KOPT-K1 (cell line): ENCODE measurements around the gene IFNA1.
"Not testable (repeated sequence)": the region's sequence is repeated elsewhere in the genome, so short reads cannot be mapped to it uniquely, and the experiment has no call there.

Experiments
- H3K27ac ChIP-seq: fragments of 200-600 bp; sonication (generic); 2 replicates; pipeline ENCODE4 v1.5.1; 2016; ENCODE audit warnings: antibody characterized with exemption, mild to moderate bottlenecking, low read depth, low read length; ENCODE audit not compliant: poor library complexity, severe bottlenecking
- H3K36me3 ChIP-seq: fragments of 200-600 bp; sonication (generic); 2 replicates; pipeline ENCODE4 v1.5.1; 2017; ENCODE audit warnings: antibody characterized with exemption, mild to moderate bottlenecking, low read length, moderate library complexity; ENCODE audit not compliant: insufficient read depth
- H3K9me3 ChIP-seq: fragments of 200-600 bp; sonication (generic); 2 replicates; pipeline ENCODE4 v1.5.1; 2017; ENCODE audit warnings: antibody characterized with exemption, low read length, mild to moderate bottlenecking; ENCODE audit not compliant: insufficient read depth, poor library complexity, severe bottlenecking

The IFNA1 gene

GRCh38 chr9:21429191-21429590 lies 11.0 kb upstream of the IFNA1 start:
- Histone ChIP-seq H3K27ac (no peak overlapping the region), H3K9me3 (no peaks in the 10 kb centered on the region), H3K36me3 (no peaks in the 10 kb centered on the region)

DNA sequence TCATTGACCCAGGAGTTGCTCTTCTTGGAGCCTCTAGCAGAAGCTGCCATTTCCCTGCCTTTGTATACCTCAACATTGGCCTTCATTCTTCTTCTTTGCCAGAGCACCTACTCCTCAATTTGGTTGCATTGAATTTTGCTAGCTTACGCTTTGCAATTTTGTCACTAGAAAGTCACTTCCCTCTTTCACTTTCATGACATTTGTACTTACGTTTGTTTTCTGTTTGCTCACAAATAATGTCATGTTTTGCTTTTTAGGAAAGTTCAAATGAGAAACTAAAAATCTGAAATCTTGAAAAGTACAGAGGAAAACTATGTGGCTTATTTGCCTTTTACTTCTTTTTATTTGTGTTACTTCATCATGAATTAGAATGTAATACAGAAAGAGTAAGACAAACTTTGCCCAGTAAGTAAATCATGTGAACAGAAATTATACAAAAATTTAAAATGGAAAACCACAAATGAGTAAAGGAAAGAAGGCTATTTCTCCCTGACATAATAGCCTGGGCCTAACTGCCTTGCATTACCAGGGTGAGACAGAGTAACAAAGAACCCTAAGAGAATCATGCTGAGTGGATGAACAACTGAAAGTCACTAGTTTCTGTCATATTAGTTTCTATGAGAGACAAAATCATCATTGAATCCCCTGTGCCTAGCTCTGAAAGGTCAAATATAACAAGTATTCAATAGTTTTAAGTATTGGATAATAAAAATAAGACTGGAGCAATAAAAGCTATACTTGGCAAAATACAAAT lies 7.4 kb upstream of the IFNA1 start:
- Histone ChIP-seq H3K27ac (no peak overlapping the region), H3K36me3 (no peaks in the 10 kb centered on the region), H3K9me3 (no peaks in the 10 kb centered on the region)

GRCh38 chr9:21434202-21435014 lies 5.8 kb upstream of the IFNA1 start:
- Histone ChIP-seq H3K27ac (no peak overlapping the region), H3K36me3 (no peaks in the 10 kb centered on the region), H3K9me3 (no peaks in the 10 kb centered on the region)

DNA sequence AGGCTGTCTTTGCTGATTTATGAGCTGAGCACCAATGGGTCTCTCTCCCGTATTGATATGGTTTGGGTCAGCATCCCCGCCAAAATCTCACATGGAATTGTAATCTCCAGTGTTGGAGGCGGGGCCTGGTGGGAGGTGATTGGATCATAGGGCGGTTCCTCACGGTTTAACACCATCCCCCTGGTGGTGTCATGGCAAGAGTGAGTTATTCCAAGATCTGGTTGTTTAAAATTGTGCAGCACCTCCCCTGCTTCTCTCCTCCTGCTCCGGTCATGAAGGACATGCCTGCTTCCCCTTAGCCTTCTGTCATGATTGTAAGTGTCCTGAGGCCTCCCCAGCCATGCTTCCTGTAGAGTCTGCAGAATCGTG lies 5.2 kb upstream of the IFNA1 start:
- H3K36me3 ChIP-seq, H3K27ac ChIP-seq, H3K9me3 ChIP-seq: not testable (repeated sequence)

- H3K9me3 ChIP-seq: no peaks in the 10 kb centered on the region
- no peaks in the 10 kb centered on the region for H3K36me3 ChIP-seq
- H3K27ac ChIP-seq: no peak overlapping the region
Measured at GRCh38 chr9:21443849-21444625, 3.8 kb downstream of the IFNA1 start.

- not testable (repeated sequence) for H3K9me3 ChIP-seq, H3K36me3 ChIP-seq, H3K27ac ChIP-seq
Measured at GRCh38 chr9:21449312-21449711, 9.1 kb downstream of the IFNA1 start.

- Histone ChIP-seq H3K9me3 (no peaks in the 10 kb centered on the region), H3K27ac (no peak overlapping the region)
Measured at GRCh38 chr9:21450733-21451394, 10.6 kb downstream of the IFNA1 start.

DNA sequence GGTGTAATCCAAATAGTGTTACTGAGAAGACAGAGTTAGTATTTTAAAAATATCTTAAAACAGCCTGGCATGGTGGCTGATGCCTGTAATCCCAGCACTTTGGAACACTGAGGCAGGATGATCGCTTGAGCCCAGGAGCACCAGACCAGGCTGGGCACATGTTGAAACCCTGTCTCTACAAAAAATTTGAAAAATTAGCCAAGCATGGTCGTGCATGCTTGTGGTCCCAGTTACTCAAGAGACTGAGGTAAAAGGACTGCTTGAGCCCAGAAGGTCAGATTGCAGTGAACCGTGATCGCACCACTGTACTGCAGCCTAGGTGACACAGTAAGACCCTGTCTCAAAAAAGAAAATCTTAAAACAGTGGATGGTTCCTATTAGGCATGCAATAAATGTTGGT lies 12.4 kb downstream of the IFNA1 start:
- Histone ChIP-seq H3K27ac (no peak overlapping the region), H3K36me3 (no peaks in the 10 kb centered on the region), H3K9me3 (no peaks in the 10 kb centered on the region)

More at GRCh38 chr9:21450733-21451394, 10.6 kb downstream of the IFNA1 start:
- no peaks in the 10 kb centered on the region for H3K36me3 ChIP-seq

- no peak overlapping the region for H3K27ac ChIP-seq
- H3K36me3 ChIP-seq: no peaks in the 10 kb centered on the region
- no peaks in the 10 kb centered on the region for H3K9me3 ChIP-seq
Measured at GRCh38 chr9:21454149-21454548, 13.9 kb downstream of the IFNA1 start.

GRCh38 chr9:21455320-21455719 lies 15.1 kb downstream of the IFNA1 start:
- H3K9me3 ChIP-seq: no peaks in the 10 kb centered on the region
- H3K27ac ChIP-seq: no peak overlapping the region
- no peaks in the 10 kb centered on the region for H3K36me3 ChIP-seq

- H3K9me3 ChIP-seq: peaks cover 12% of the 10 kb centered on the region
- H3K36me3 ChIP-seq: no peaks in the 10 kb centered on the region
- no peak overlapping the region for H3K27ac ChIP-seq
Measured at GRCh38 chr9:21461377-21461776, 21.1 kb downstream of the IFNA1 start.

DNA sequence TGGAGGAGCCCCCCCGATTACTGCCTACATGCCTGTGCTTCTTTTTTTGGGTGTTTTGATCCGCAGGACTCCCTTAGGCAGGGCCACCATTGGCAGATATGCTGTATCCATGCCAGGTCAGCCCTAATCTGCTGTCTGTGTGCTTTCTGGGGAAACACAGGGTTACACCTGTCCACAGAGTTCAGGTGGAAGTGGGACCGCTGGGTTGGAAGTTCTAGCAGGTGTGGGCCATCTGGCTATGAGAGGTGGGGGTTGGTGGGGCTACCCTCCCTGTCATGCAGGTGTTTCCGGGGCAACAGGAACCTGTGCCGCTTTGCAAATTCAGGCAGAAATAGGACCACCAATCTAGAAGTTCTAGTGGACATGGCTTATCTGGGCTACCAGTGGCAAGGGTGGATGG lies 24.9 kb downstream of the IFNA1 start:
- Histone ChIP-seq H3K27ac (no peak overlapping the region), H3K9me3 (peaks cover 12% of the 10 kb centered on the region), H3K36me3 (no peaks in the 10 kb centered on the region)

GRCh38 chr9:21465859-21466518 lies 25.8 kb downstream of the IFNA1 start:
- Histone ChIP-seq H3K36me3 (no peaks in the 10 kb centered on the region), H3K27ac (no peak overlapping the region)

DNA sequence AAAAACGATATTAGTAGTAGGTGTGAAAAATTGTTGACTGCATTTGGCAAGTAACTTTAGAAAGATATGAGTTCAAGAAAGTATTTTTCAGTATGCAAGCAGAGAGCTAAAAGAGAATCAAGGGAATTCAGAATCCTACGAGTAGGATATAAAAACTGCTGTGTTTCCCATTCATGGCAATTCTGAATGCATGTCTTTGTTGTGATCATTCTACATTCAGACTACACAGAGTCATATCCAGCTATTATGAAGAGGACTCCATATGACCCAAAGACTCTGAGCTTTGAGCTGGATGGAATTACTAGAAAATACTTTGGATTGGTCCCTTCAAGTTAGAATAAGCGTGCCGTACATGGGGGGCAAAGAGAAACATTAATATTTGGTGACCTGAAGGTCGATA lies 29.9 kb downstream of the IFNA1 start:
- no peaks in the 10 kb centered on the region for H3K9me3 ChIP-seq
- H3K27ac ChIP-seq: no peak overlapping the region
- H3K36me3 ChIP-seq: no peaks in the 10 kb centered on the region

More at GRCh38 chr9:21465859-21466518, 25.8 kb downstream of the IFNA1 start:
- H3K9me3 ChIP-seq: peaks cover 12% of the 10 kb centered on the region
